AG09319 (cell line): ENCODE data around the gene DCP1B.

Experiments used
- DNase-seq: peaks from one replicate; pipeline ENCODE4 v3.0.0-alpha.2; 2010; ENCODE audit warnings: low read depth; ENCODE audit errors: extremely low read depth
- TF ChIP-seq, protein P1 (sequence below): IDR thresholded peaks from 2 replicates; pipeline ENCODE4 v1.5.1; 2011; ENCODE audit warnings: low read depth, mild to moderate bottlenecking, inconsistent platforms, low read length, moderate library complexity

DCP1B gene

DNA sequence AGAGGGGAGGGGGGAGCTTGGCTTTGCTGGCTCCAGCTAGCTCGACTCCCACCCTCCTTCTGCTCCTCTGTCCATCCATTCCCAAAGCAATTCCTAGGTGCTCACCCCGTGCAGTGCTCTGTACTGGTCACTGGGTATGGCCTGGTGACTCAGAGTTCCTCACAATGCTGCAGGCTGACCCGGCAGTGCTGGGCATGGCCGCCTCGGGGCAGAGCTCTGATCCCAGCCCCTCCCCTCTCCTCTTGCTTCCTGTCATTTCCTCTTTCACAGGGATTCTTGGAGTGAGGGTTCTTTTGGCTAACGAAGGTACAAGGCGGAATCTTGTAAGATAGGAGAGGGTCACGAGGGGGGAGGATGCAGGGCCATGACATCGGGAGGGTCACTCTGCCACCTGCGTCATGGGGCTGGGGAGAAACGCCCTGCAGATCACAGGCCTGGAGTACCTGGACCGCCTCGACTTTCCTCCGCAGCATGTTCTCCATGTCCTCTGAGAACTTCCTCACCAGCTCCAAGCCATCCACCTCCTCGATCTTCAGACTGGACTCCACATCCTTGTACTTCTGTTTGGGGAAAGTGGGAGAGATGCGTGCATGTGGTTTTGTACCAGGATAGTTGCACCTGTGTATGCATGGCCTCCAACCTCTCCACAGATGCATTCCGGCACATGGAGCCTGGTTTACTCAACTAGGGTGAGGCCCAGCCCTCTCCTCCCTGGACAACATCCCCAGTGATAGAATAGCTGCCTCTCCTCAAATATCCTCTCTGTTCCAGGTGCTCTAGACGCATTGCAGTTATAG is 91.5 kb downstream of the DCP1B start:
- TF ChIP-seq, protein P1, sequence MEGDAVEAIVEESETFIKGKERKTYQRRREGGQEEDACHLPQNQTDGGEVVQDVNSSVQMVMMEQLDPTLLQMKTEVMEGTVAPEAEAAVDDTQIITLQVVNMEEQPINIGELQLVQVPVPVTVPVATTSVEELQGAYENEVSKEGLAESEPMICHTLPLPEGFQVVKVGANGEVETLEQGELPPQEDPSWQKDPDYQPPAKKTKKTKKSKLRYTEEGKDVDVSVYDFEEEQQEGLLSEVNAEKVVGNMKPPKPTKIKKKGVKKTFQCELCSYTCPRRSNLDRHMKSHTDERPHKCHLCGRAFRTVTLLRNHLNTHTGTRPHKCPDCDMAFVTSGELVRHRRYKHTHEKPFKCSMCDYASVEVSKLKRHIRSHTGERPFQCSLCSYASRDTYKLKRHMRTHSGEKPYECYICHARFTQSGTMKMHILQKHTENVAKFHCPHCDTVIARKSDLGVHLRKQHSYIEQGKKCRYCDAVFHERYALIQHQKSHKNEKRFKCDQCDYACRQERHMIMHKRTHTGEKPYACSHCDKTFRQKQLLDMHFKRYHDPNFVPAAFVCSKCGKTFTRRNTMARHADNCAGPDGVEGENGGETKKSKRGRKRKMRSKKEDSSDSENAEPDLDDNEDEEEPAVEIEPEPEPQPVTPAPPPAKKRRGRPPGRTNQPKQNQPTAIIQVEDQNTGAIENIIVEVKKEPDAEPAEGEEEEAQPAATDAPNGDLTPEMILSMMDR: no peak
- no peak for DNase-seq

DNA sequence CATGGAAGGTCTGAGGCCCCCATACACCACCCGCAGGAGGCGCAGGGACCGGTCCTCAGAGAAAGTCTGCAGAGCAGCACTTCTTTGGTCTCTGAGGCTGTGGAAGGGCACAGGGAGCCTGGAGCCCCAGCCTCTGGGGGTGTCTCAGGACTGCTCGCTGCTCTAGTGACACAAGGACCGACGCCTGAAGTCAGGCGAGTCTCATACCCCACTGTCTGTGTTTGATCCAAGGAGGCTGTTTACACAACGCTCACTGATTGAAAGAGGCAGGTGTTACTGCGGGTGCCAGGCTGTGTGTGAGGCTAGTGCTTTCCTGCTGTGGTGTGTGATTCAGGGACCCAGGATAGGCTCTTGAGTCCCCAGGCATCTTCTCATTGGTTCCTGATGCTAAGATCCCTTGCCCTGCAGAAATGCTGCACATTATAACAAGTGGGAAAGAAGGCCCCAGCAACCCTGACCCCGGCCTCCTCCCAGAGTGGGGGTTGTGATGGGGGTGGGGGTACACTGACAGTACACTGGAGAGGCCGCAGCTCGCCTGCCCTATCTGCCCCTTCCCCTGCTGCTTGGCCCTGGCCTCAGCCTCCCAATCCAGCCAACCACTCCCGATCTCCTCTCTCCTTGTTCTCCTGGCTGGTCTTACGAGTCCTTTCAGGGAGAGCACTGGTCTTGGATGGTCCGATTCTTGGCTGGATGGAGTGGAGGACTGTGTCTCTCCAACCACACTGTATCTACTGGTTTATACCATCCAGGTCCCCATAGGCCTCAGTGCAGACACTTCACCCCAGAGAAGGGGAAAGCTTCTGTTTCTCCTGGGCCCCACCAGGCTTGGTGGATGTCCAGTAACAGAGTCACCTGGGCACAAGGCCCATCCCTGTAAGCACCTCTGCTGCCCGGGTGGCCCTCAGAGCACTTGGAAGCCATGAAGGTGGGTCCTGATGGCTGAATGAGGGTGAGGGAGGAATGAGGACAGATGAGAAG is 92.4 kb downstream of the DCP1B start:
- no peak for DNase-seq
- TF ChIP-seq, protein P1: no peak

DNA sequence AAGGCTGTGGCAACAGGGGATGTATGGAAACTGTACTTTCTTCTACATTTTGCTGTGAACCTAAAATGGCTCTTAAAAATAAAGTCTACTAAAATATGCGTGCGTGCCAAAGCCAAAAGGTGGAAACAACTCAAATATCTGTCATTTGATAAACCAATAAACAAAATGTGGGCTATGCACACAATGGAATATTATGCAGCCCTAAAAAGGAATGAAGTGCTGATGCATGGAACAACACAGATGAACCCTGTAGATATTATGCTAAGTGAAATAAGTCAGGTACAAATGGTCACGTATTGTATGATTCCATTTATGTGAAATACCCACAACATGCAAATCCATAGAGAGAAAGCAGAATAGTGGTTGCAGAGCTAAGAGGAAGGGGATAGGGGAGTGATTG is 93.8 kb downstream of the DCP1B start:
- DNase-seq: no peak
- TF ChIP-seq, protein P1: no peak

DNA sequence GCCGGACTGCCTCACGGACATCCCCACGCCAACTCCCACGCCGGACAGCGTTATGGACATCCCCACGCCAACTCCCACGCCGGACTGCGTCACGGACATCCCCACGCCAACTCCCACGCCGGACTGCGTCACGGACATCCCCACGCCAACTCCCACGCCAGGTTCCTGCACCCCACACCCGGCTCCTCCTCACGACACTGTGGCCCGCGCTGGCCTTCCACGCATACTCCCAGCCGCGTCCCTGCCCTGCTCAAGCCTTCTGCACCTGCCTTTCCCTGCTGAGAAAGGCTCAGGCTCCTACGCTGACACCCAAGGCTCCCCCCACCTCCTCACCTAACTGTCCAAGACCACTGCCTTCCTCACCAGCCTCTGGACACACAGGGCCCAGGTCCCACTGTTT is 95.5 kb downstream of the DCP1B start:
- DNase-seq: no peak
- TF ChIP-seq, protein P1: no peak

DNA sequence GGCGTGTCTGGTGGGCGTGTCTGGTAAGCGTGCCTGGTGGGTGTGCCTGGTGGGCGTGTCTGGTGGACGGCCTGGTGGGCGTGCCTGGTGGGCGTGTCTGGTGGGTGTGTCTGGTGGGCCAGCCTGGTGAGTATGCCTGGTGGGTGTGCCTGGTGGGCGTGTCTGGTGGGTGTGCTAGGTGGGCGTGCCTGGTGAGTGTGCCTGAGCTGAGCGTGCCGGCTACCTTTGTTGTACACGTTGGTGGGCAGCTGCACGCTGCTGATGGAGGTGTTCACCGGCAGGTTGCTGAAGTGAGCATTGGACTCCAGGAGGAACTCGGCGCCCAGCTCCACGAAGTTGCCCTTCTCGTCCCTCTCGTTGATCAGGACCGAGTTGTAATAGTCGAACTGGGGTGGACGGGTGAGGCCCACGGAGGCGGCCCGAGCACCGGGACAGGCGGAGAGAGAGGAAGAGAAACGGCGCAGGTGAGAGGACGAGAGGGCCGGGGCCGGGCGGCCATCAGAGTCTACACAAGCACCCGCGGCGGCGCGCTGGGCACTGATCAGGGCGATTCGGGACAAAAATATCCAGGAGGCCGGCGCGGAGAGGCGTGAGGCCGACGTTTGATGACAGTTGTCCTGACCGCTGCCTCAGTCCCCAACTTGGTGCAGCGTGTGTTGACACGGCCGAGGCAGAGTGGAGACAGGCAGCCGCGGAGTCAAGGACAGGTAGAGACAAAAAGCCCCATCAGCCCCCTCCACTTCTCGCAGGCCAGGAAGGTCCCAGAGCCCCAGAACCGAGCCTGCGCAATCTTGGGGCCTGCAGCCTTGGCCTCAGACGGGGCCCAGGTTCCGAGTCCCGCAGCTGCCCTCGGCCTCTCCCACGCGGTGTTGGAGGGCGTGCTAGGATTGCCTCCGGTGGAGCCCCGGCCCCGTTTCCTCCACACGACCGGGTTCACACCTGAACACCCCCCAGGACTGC is 96.3 kb downstream of the DCP1B start:
- TF ChIP-seq, protein P1: no peak
- no peak for DNase-seq

DNA sequence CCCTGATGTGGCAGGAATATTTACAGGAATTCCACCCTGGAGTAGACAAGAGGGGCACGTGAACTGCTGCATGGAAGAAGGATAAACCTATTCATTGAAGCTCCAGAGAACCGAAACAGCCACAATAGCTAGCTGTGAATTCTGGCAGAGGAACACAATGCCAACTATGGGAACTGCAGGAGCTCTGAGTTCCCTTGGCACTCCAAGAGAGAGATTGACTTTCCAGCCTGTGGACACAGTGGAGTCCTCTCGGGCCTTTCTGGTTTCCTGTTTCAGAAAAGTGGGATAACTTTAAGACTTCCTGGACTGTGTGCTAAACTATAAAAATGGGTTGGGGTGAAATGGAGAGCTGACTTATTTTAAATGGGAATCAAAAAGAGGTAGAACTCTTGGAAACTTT is 97.7 kb downstream of the DCP1B start:
- TF ChIP-seq, protein P1: no peak
- no peak for DNase-seq
